ENCODE measurements around the gene TEX264. TPM values are rescaled to one million over a fixed set of nuclear protein-coding genes. Genes with fewer than 3 reads are reported as not detected.

Gene TEX264
- total and polyA plus RNA-seq, 2 of the 13 experiments (the other 11 are each of a cell fraction or from before 2014, with no cell fraction given): 35.2 to 52.1 TPM

DNA sequence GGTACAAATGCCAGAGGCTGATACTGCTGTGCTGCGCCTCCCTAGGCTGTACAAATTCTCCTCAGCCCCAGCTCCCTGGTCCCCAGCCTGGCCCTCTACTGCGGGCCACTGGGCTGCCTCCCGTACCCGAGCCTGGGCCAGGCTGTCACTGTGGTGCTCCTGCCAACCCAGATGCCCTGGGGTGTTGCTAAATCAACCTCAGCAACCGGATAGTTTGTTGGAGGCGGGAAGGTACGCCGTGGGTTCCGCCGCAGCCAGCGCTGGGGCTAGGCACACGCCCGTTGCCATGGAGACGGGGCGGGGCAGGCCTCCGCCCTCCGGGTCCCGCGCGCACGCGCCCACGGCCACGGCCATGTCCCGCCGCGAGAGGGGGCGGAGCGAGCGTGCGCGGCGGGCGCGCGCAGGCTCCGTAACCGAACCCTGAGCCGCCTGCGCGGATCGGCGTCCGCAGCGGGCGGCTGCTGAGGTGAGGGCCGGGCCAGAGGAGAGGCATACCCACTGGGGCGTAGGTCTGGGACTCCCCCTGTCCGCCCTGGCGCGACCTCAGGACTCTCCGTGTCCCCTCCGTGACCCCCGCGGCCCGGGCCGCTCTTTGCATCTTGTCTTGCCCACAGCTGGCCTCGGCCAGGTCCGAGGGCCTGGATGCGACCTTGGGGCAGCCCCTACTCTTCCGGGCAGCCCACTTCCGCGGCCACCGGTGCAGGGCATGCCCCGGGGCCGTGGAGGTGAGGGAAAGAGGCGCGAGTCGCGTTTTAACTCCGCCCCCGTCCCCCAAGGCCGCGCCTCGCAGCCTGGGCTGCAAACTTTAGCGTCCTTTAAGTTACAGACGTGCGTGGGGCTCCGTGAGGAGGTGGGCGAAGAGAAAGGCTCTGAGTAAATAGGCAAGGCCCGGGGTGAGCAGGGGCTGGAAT lies at the start of gene TEX264 (continued):
- TF ChIP-seq, protein P1, sequence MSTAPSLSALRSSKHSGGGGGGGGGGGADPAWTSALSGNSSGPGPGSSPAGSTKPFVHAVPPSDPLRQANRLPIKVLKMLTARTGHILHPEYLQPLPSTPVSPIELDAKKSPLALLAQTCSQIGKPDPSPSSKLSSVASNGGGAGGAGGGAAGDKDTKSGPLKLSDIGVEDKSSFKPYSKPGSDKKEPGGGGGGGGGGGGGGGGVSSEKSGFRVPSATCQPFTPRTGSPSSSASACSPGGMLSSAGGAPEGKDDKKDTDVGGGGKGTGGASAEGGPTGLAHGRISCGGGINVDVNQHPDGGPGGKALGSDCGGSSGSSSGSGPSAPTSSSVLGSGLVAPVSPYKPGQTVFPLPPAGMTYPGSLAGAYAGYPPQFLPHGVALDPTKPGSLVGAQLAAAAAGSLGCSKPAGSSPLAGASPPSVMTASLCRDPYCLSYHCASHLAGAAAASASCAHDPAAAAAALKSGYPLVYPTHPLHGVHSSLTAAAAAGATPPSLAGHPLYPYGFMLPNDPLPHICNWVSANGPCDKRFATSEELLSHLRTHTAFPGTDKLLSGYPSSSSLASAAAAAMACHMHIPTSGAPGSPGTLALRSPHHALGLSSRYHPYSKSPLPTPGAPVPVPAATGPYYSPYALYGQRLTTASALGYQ (CRISPR knock-in tag; IDR thresholded peaks at IDR 0.05): peak; percentile 67
- TF ChIP-seq EEA1 (CRISPR knock-in tag; IDR thresholded peaks at IDR 0.05; ENCODE audit: borderline replicate concordance): no peak; the same call in 1 of the 2 replicates
- no peak for TF ChIP-seq MAZ (IDR thresholded peaks at IDR 0.05; ENCODE audit: borderline replicate concordance, low read depth, low read length)
- peak; percentile 38; the same call in 1 of the 2 replicates for TF ChIP-seq MAZ (CRISPR knock-in tag; IDR thresholded peaks at IDR 0.05; ENCODE audit: low read depth)
- TF ChIP-seq HMG20A (CRISPR knock-in tag; IDR thresholded peaks at IDR 0.05; ENCODE audit: borderline replicate concordance): no peak
- no peak for TF ChIP-seq ZKSCAN8 (CRISPR knock-in tag; IDR thresholded peaks at IDR 0.05; ENCODE audit: borderline replicate concordance)
- TF ChIP-seq ZNF781 (CRISPR knock-in tag; IDR thresholded peaks at IDR 0.05; ENCODE audit: borderline replicate concordance, not compliant biosample characterization): no peak
- TF ChIP-seq, protein P2, sequence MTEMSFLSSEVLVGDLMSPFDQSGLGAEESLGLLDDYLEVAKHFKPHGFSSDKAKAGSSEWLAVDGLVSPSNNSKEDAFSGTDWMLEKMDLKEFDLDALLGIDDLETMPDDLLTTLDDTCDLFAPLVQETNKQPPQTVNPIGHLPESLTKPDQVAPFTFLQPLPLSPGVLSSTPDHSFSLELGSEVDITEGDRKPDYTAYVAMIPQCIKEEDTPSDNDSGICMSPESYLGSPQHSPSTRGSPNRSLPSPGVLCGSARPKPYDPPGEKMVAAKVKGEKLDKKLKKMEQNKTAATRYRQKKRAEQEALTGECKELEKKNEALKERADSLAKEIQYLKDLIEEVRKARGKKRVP (CRISPR knock-in tag; IDR thresholded peaks at IDR 0.05): no peak
- peak; percentile 25; the same call in 1 of the 2 replicates for TF ChIP-seq ZNF263 (CRISPR knock-in tag; IDR thresholded peaks at IDR 0.05)
- TF ChIP-seq GABPB1 (CRISPR knock-in tag; IDR thresholded peaks at IDR 0.05): peak; percentile 81
- TF ChIP-seq ZBTB3 (CRISPR knock-in tag; IDR thresholded peaks at IDR 0.05; ENCODE audit: borderline replicate concordance, low read depth): no peak
- no peak; the same call in 1 of the 2 replicates for TF ChIP-seq ZMYM4 (CRISPR knock-in tag; IDR thresholded peaks at IDR 0.05)
- no peak for TF ChIP-seq ZKSCAN1 (IDR thresholded peaks at IDR 0.05; ENCODE audit: low read length)
- TF ChIP-seq ZNF839 (CRISPR knock-in tag; IDR thresholded peaks at IDR 0.05; ENCODE audit: borderline replicate concordance): no peak
- no peak for TF ChIP-seq ZNF205 (CRISPR knock-in tag; IDR thresholded peaks at IDR 0.05)
- peak; percentile 45 for TF ChIP-seq BRD4 (CRISPR knock-in tag; IDR thresholded peaks at IDR 0.05)
- no peak for TF ChIP-seq KLF9 (CRISPR knock-in tag; IDR thresholded peaks at IDR 0.05; ENCODE audit: low read depth)
- TF ChIP-seq, protein P3, sequence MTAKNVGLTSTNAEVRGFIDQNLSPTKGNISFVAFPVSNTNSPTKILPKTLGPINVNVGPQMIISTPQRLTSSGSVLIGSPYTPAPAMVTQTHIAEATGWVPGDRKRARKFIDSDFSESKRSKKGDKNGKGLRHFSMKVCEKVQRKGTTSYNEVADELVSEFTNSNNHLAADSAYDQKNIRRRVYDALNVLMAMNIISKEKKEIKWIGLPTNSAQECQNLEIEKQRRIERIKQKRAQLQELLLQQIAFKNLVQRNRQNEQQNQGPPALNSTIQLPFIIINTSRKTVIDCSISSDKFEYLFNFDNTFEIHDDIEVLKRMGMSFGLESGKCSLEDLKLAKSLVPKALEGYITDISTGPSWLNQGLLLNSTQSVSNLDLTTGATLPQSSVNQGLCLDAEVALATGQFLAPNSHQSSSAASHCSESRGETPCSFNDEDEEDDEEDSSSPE (CRISPR knock-in tag; IDR thresholded peaks at IDR 0.05): 0 out of 2 replicates have a peak, but pooled peaks have one; percentile 9
- TF ChIP-seq ISL2 (CRISPR knock-in tag; IDR thresholded peaks at IDR 0.05): peak; percentile 46; the same call in 1 of the 2 replicates
- TF ChIP-seq ZKSCAN5 (CRISPR knock-in tag; IDR thresholded peaks at IDR 0.05): no peak; the same call in 1 of the 2 replicates
- TF ChIP-seq ESRRA (CRISPR knock-in tag; IDR thresholded peaks at IDR 0.05; ENCODE audit: low read depth): no peak
- peak; percentile 64 for TF ChIP-seq ZNF678 (CRISPR knock-in tag; IDR thresholded peaks at IDR 0.05)
- no peak for TF ChIP-seq TRIM24 (CRISPR knock-in tag; IDR thresholded peaks at IDR 0.05)
- 0 out of 2 replicates have a peak, but pooled peaks have one; percentile 81 for TF ChIP-seq ZNF616 (CRISPR knock-in tag; IDR thresholded peaks at IDR 0.05; ENCODE audit: low read depth)
- TF ChIP-seq CREB1 (IDR thresholded peaks at IDR 0.05): no peak
- TF ChIP-seq CREB1 (CRISPR knock-in tag; IDR thresholded peaks at IDR 0.05): no peak
- no peak for TF ChIP-seq SSRP1 (CRISPR knock-in tag; IDR thresholded peaks at IDR 0.05)
- TF ChIP-seq MED1 (CRISPR knock-in tag; IDR thresholded peaks at IDR 0.05): no peak; the same call in 1 of the 2 replicates
- no peak for TF ChIP-seq ZNF207 (IDR thresholded peaks at IDR 0.05; ENCODE audit: borderline replicate concordance)
